ENCODE data around the gene HIGD1B.

DNA sequence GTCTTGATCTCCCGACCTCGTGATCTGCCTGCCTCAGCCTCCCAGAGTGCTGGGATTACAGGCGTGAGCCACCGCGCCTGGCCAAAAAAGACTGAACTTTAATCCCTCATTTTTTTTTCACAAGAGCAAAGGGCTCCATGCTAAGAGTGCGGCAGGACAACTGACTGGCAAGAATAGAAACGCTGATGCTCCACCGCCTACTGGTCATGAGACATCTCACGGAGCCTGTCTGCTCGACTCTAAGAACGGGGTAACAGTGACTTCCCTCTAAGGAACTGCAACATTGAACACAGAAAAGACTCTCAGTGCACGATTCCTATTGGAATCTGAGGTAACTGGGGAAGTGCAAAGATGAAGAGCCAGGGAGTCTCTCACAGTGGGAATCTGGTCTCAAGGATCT, 23.9 kb downstream of the HIGD1B start:
- TF ChIP-seq, protein P1, sequence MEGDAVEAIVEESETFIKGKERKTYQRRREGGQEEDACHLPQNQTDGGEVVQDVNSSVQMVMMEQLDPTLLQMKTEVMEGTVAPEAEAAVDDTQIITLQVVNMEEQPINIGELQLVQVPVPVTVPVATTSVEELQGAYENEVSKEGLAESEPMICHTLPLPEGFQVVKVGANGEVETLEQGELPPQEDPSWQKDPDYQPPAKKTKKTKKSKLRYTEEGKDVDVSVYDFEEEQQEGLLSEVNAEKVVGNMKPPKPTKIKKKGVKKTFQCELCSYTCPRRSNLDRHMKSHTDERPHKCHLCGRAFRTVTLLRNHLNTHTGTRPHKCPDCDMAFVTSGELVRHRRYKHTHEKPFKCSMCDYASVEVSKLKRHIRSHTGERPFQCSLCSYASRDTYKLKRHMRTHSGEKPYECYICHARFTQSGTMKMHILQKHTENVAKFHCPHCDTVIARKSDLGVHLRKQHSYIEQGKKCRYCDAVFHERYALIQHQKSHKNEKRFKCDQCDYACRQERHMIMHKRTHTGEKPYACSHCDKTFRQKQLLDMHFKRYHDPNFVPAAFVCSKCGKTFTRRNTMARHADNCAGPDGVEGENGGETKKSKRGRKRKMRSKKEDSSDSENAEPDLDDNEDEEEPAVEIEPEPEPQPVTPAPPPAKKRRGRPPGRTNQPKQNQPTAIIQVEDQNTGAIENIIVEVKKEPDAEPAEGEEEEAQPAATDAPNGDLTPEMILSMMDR (IDR thresholded peaks at IDR 0.05; ENCODE audit: extremely low read depth in 1 of 2, insufficient read depth in 1 of 2, low read depth in 1 of 2, low read length in 2 of 2) = no peak
- TF ChIP-seq POLR2A (IDR thresholded peaks at IDR 0.05; ENCODE audit: low read depth, low read length) = no peak
